Measurements from ENCODE around the gene ZNF580. TPM values are rescaled to one million over a fixed set of nuclear protein-coding genes. Genes with fewer than 3 reads are reported as not detected.

The ZNF580 gene
- total and polyA plus RNA-seq, 9 of the 15 experiments (the other 6 are each of a cell fraction or from before 2014, with no cell fraction given) = 2.3 to 47.4 (median 6.0) TPM

DNA sequence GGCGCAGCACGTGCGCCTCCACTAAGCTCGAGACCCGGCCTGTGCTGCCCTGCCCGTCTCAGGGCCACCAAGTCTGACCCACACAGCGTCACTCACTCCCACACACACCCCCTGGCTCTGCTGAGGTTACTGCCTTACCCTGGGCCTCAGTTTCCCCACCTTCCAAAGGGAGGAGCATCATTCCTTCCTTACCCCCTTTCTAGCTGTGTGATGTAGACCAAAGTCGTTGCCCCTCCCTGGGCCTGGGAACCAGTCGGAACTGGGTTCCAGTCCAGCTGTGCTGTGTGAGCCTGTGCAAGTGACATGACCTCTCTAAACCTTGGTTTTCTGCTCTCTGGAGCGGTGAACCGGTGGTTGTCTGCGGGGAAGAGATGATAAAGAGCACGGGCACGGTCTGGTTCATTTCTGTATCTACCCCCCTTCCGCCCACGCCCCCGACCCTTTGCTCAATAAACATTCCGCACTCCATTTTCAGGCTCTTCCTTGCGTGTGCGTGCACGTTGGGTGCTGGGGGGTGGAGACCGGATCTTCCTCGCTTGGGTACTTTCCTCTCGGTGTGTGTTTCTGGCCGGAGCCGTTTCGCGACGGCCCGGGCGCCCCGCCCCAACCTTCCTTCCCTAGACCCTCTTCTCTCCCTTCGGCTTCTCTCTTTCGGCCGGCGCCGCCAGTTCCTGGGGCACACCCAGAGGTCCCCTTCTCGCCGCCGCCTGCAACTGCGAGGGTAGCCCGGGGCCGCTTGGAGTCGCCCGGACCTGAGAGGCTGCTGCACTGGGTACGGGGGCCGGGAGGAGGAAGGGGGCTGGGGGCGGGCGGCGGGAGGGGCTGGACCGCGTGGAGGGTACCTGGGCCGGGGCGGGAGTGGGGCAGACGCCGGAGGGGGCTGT lies 2.4 kb downstream of the ZNF580 start, which contains the start of gene ZNF581 (continued):
- TF ChIP-seq, protein P1, sequence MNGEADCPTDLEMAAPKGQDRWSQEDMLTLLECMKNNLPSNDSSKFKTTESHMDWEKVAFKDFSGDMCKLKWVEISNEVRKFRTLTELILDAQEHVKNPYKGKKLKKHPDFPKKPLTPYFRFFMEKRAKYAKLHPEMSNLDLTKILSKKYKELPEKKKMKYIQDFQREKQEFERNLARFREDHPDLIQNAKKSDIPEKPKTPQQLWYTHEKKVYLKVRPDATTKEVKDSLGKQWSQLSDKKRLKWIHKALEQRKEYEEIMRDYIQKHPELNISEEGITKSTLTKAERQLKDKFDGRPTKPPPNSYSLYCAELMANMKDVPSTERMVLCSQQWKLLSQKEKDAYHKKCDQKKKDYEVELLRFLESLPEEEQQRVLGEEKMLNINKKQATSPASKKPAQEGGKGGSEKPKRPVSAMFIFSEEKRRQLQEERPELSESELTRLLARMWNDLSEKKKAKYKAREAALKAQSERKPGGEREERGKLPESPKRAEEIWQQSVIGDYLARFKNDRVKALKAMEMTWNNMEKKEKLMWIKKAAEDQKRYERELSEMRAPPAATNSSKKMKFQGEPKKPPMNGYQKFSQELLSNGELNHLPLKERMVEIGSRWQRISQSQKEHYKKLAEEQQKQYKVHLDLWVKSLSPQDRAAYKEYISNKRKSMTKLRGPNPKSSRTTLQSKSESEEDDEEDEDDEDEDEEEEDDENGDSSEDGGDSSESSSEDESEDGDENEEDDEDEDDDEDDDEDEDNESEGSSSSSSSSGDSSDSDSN (IDR thresholded peaks at IDR 0.05; ENCODE audit: borderline replicate concordance in 1 of 2, low read depth in 2 of 2, low read length in 2 of 2) = peak; percentile 79 to 80; a peak in 2 of 4 replicates
- no peak for TF ChIP-seq OTX1 (CRISPR knock-in tag; IDR thresholded peaks at IDR 0.05)
- TF ChIP-seq MTA3 (IDR thresholded peaks at IDR 0.05; ENCODE audit: borderline replicate concordance) = peak; percentile 74
- no peak for TF ChIP-seq TFE3 (CRISPR knock-in tag; IDR thresholded peaks at IDR 0.05)
- TF ChIP-seq ETV1 (tag; conservative IDR thresholded peaks at IDR 0.05; ENCODE audit: low read depth) = peak; percentile 75
- peak; percentile 84 for TF ChIP-seq RB1 (IDR thresholded peaks at IDR 0.05; ENCODE audit: low read depth)
- TF ChIP-seq, protein P2, sequence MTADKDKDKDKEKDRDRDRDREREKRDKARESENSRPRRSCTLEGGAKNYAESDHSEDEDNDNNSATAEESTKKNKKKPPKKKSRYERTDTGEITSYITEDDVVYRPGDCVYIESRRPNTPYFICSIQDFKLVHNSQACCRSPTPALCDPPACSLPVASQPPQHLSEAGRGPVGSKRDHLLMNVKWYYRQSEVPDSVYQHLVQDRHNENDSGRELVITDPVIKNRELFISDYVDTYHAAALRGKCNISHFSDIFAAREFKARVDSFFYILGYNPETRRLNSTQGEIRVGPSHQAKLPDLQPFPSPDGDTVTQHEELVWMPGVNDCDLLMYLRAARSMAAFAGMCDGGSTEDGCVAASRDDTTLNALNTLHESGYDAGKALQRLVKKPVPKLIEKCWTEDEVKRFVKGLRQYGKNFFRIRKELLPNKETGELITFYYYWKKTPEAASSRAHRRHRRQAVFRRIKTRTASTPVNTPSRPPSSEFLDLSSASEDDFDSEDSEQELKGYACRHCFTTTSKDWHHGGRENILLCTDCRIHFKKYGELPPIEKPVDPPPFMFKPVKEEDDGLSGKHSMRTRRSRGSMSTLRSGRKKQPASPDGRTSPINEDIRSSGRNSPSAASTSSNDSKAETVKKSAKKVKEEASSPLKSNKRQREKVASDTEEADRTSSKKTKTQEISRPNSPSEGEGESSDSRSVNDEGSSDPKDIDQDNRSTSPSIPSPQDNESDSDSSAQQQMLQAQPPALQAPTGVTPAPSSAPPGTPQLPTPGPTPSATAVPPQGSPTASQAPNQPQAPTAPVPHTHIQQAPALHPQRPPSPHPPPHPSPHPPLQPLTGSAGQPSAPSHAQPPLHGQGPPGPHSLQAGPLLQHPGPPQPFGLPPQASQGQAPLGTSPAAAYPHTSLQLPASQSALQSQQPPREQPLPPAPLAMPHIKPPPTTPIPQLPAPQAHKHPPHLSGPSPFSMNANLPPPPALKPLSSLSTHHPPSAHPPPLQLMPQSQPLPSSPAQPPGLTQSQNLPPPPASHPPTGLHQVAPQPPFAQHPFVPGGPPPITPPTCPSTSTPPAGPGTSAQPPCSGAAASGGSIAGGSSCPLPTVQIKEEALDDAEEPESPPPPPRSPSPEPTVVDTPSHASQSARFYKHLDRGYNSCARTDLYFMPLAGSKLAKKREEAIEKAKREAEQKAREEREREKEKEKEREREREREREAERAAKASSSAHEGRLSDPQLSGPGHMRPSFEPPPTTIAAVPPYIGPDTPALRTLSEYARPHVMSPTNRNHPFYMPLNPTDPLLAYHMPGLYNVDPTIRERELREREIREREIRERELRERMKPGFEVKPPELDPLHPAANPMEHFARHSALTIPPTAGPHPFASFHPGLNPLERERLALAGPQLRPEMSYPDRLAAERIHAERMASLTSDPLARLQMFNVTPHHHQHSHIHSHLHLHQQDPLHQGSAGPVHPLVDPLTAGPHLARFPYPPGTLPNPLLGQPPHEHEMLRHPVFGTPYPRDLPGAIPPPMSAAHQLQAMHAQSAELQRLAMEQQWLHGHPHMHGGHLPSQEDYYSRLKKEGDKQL (CRISPR knock-in tag; IDR thresholded peaks at IDR 0.05; ENCODE audit: borderline replicate concordance) = no peak
- TF ChIP-seq NELFE (IDR thresholded peaks at IDR 0.05; ENCODE audit: insufficient read depth, insufficient read length) = no peak
- peak; percentile 97 for TF ChIP-seq ZEB2 (IDR thresholded peaks at IDR 0.05)
- no peak for TF ChIP-seq PPARD (CRISPR knock-in tag; IDR thresholded peaks at IDR 0.05)
- no peak for TF ChIP-seq CSDE1 (IDR thresholded peaks at IDR 0.05)
- TF ChIP-seq MYC (IDR thresholded peaks at IDR 0.05; ENCODE audit: low read depth, low read length) = peak; percentile 87
- 0 out of 2 replicates have a peak, but pooled peaks have one; percentile 41 for TF ChIP-seq MYC (CRISPR knock-in tag; IDR thresholded peaks at IDR 0.05; ENCODE audit: borderline replicate concordance, low read depth)
- TF ChIP-seq U2AF1 (optimal IDR thresholded peaks at IDR 0.05; ENCODE audit: low read depth, low read length) = no peak
- TF ChIP-seq MXI1 (IDR thresholded peaks at IDR 0.05; ENCODE audit: low read depth, low read length) = peak; percentile 56; the same call in 1 of the 2 replicates
